GM12878 (cell line): ENCODE measurements around the gene PTPRD.

Experiments
- BHLHE40 ChIP-seq, 2 experiments: fragments of 450-650 bp in 1 of 2; IDR thresholded peaks; 2 replicates each; pipeline ENCODE4 v1.6.1; 2011 to 2017; ENCODE audit warnings: low read depth in 2 of 2, borderline replicate concordance in 1 of 2, improper control_type of control experiment in 1 of 2, low read length in 1 of 2, mild to moderate bottlenecking in 1 of 2
- CHD2 ChIP-seq: IDR thresholded peaks from 2 replicates; pipeline ENCODE4 v1.6.1; 2011; ENCODE audit warnings: low read depth, low read length, improper control_type of control experiment, borderline replicate concordance
- CTCF ChIP-seq, 3 experiments: IDR thresholded peaks in 2 of 3; conservative IDR thresholded peaks in 1 of 3; 2 replicates each; pipeline ENCODE4 v1.5.1; 2011; ENCODE audit warnings: low read depth in 3 of 3, low read length in 3 of 3, mild to moderate bottlenecking in 3 of 3, control low read depth in 2 of 3, moderate library complexity in 2 of 3, inconsistent platforms in 1 of 3, mixed read lengths in 1 of 3; ENCODE audit not compliant: control insufficient read depth in 2 of 3, insufficient read depth in 1 of 3; ENCODE audit errors: extremely low read depth in 1 of 3
- JUND ChIP-seq: IDR thresholded peaks from 2 replicates; pipeline ENCODE4 v1.6.1; 2012; ENCODE audit warnings: low read depth, mild to moderate bottlenecking, low read length, improper control_type of control experiment, moderate library complexity
- NFYB ChIP-seq: IDR thresholded peaks from 2 replicates; pipeline ENCODE4 v1.6.1; 2011; ENCODE audit warnings: low read depth, mild to moderate bottlenecking, low read length, improper control_type of control experiment, moderate library complexity; ENCODE audit not compliant: insufficient read depth
- POLR2A ChIP-seq: IDR thresholded peaks from 2 replicates; pipeline ENCODE4 v1.6.1; 2011; ENCODE audit warnings: low read depth, mild to moderate bottlenecking, low read length
- POLR2AphosphoS5 ChIP-seq: IDR thresholded peaks from 2 replicates; pipeline ENCODE4 v1.6.1; 2011; ENCODE audit warnings: mild to moderate bottlenecking, low read length, inconsistent platforms
- REST ChIP-seq: IDR thresholded peaks from 2 replicates; pipeline ENCODE4 v1.6.1; 2012; ENCODE audit warnings: mild to moderate bottlenecking, low read depth, low read length
- SMAD1 ChIP-seq: fragments of 450-650 bp; IDR thresholded peaks from 2 replicates; pipeline ENCODE4 v1.6.1; 2018; ENCODE audit warnings: mild to moderate bottlenecking, low read depth; ENCODE audit not compliant: partially characterized antibody

GRCh38 chr9:8769153-8769552 is 1843.6 kb downstream of the PTPRD start:
- TF ChIP-seq NFYB (no peak), POLR2A (no peak), SMAD1 (no peak), JUND (no peak), BHLHE40 (IDR thresholded peaks at IDR 0.05; ENCODE audit: borderline replicate concordance in 1 of 2, low read depth in 2 of 2, low read length in 1 of 2) (no peak), POLR2AphosphoS5 (no peak), CHD2 (no peak), REST (no peak), CTCF (IDR thresholded peaks at IDR 0.05 in 2 of 3, conservative IDR thresholded peaks at IDR 0.05 in 1 of 3; ENCODE audit: control insufficient read depth in 2 of 3, extremely low read depth in 1 of 3, insufficient read depth in 1 of 3, low read depth in 3 of 3, low read length in 3 of 3) (no peak)
